Liver (tissue), 9 donors: ENCODE measurements around the gene ANK3. TPM values are rescaled to one million over a fixed set of nuclear protein-coding genes. Genes with fewer than 3 reads are reported as not detected.
A peak's percentile ranks its signal among the peaks of the same experiment; 100 is the strongest.

Source experiments
- DNase-seq: peaks from one replicate; pipeline ENCODE4 v3.0.0-alpha.2; 2017; ENCODE audit warnings: low spot score
- H3K27ac ChIP-seq, 2 donors: one replicate each; pipeline ENCODE4 v1.7.0; 2013; ENCODE audit warnings: inconsistent platforms in 2 of 2, low read length in 2 of 2, control low read depth in 1 of 2, low read depth in 1 of 2, mild to moderate bottlenecking in 1 of 2
- H3K27me3 ChIP-seq, 4 donors: one replicate each; pipeline versions ENCODE4 v1.6.1 to v1.7.0; 2013; ENCODE audit warnings: low read length in 3 of 4, inconsistent platforms in 1 of 4, mild to moderate bottlenecking in 1 of 4, moderate library complexity in 1 of 4; ENCODE audit not compliant: control insufficient read depth in 4 of 4, insufficient read depth in 4 of 4
- H3K36me3 ChIP-seq, 4 donors: one replicate each; pipeline versions ENCODE4 v1.6.1 to v1.7.0; 2013; ENCODE audit warnings: low read length in 3 of 4, mild to moderate bottlenecking in 3 of 4, low read depth in 1 of 4, moderate library complexity in 1 of 4; ENCODE audit not compliant: control insufficient read depth in 4 of 4, insufficient read depth in 3 of 4
- H3K4me1 ChIP-seq, 4 donors: one replicate each; pipeline versions ENCODE4 v1.6.1 to v1.7.0; 2013; ENCODE audit warnings: low read length in 3 of 4, mild to moderate bottlenecking in 3 of 4, moderate library complexity in 1 of 4; ENCODE audit not compliant: control insufficient read depth in 4 of 4, insufficient read depth in 4 of 4
- H3K4me3 ChIP-seq, 3 donors: one replicate each; pipeline versions ENCODE4 v1.6.1 to v1.7.0; 2013; ENCODE audit warnings: low read length in 3 of 3, control low read depth in 1 of 3, low read depth in 1 of 3, mild to moderate bottlenecking in 1 of 3
- H3K9ac ChIP-seq, 2 donors: one replicate each; pipeline ENCODE4 v1.7.0; 2013; ENCODE audit warnings: low read length in 2 of 2, mild to moderate bottlenecking in 2 of 2, moderate library complexity in 2 of 2, control low read depth in 1 of 2, low read depth in 1 of 2
- H3K9me3 ChIP-seq, 4 donors: one replicate each; pipeline versions ENCODE4 v1.6.1 to v1.7.0; 2013; ENCODE audit warnings: low read length in 3 of 4; ENCODE audit not compliant: control insufficient read depth in 4 of 4
- ATF3 ChIP-seq: IDR thresholded peaks from 2 replicates; pipeline ENCODE4 v1.6.1; 2016; ENCODE audit warnings: antibody characterized with exemption
- CTCF ChIP-seq: fragments of 150-350 bp; IDR thresholded peaks from 2 replicates; pipeline ENCODE4 v1.5.1; 2017; ENCODE audit warnings: improper control_type of control experiment, low read depth, low read length; ENCODE audit not compliant: missing input control
- EGR1 ChIP-seq, 2 donors: IDR thresholded peaks; 2 replicates each; pipeline ENCODE4 v1.6.1; 2016 to 2018; ENCODE audit warnings: antibody characterized with exemption in 2 of 2, low read depth in 2 of 2
- FOXA1 ChIP-seq: IDR thresholded peaks from 2 replicates; pipeline ENCODE4 v1.6.1; 2016; ENCODE audit warnings: antibody characterized with exemption
- FOXA2 ChIP-seq: IDR thresholded peaks from 2 replicates; pipeline ENCODE4 v1.6.1; 2016; ENCODE audit warnings: antibody characterized with exemption
- GABPA ChIP-seq, 2 donors: IDR thresholded peaks in 1 of 2; conservative IDR thresholded peaks in 1 of 2; 2 replicates each; pipeline ENCODE4 v1.6.1; 2016; ENCODE audit warnings: antibody characterized with exemption in 2 of 2, mild to moderate bottlenecking in 1 of 2, moderate library complexity in 1 of 2
- HNF4A ChIP-seq, 2 donors: conservative IDR thresholded peaks; 2 replicates each; pipeline ENCODE4 v1.6.1; 2016; ENCODE audit warnings: antibody characterized with exemption in 2 of 2, mild to moderate bottlenecking in 2 of 2
- JUND ChIP-seq, 2 donors: IDR thresholded peaks; 2 replicates each; pipeline ENCODE4 v1.6.1; 2016; ENCODE audit warnings: antibody characterized with exemption in 2 of 2
- RAD21 ChIP-seq, 2 donors: IDR thresholded peaks; 2 replicates each; pipeline ENCODE4 v1.6.1; 2016; ENCODE audit warnings: antibody characterized with exemption in 2 of 2, mild to moderate bottlenecking in 2 of 2
- REST ChIP-seq: IDR thresholded peaks from 2 replicates; pipeline ENCODE4 v1.6.1; 2016; ENCODE audit warnings: antibody characterized with exemption, mild to moderate bottlenecking
- SP1 ChIP-seq: IDR thresholded peaks from 2 replicates; pipeline ENCODE4 v1.6.1; 2018; ENCODE audit warnings: antibody characterized with exemption, mild to moderate bottlenecking
- TAF1 ChIP-seq: conservative IDR thresholded peaks from 2 replicates; pipeline ENCODE4 v1.6.1; 2016; ENCODE audit warnings: antibody characterized with exemption, mild to moderate bottlenecking
- YY1 ChIP-seq: IDR thresholded peaks from 2 replicates; pipeline ENCODE4 v1.6.1; 2016; ENCODE audit warnings: antibody characterized with exemption, mild to moderate bottlenecking
- WGBS: extraction: QIAGEN DNeasy Blood & Tissue Kit; methylation state at CpG from one replicate; pipeline ENCODE4 v1.1.7; 2013; 5-methylcytosine and 5-hydroxymethylcytosine counted together
- polyA plus RNA-seq, 2 donors: library from polyadenylated mRNA; stranded (reverse) in 1 of 2; unstranded in 1 of 2; fragments of 200-250 nt in 1 of 2; fragments of >200 nt in 1 of 2; fragmentation: Nextera tagmentation in 1 of 2; extraction: Ambion mirVana in 1 of 2; gene quantifications; one replicate each; pipeline versions ENCODE4 v1.2.1 to v1.2.3, GENCODE V29; 2013 to 2015
- total RNA-seq, 2 donors: library from RNA; depleted of rRNA; stranded (reverse); fragments of >200 nt; gene quantifications; one replicate each; pipeline ENCODE4 v1.2.3, GENCODE V29; 2014
- donor health status: healthy.
- donor health status: healthy.
- donor health status: healthy.
- donor health status: healthy.
- donor health status: healthy.

The ANK3 gene
- total and polyA plus RNA-seq, 4 donors: 5.7 to 30.0 (median 9.7) TPM

GRCh38 chr10:60367431-60367830, 22.2 kb downstream of the ANK3 start:
- peak overlapping the region in 1 of 2 donors; percentile 41 for H3K27ac ChIP-seq
- H3K4me1 ChIP-seq: no peaks in the 10 kb centered on the region
- H3K9me3 ChIP-seq: no peaks in the 10 kb centered on the region
- no peaks in the 10 kb centered on the region for H3K27me3 ChIP-seq
- TF ChIP-seq EGR1 (IDR thresholded peaks at IDR 0.05; ENCODE audit: low read depth in 2 of 2) (no peak), REST (no peak), FOXA1 (no peak), SP1 (no peak), ATF3 (no peak), YY1 (no peak), GABPA (IDR thresholded peaks at IDR 0.05 in 1 of 2, conservative IDR thresholded peaks at IDR 0.05 in 1 of 2) (no peak), FOXA2 (no peak)
- no peak overlapping the region for H3K9ac ChIP-seq
- 65% methylated on average over 2 of the region's 2 CpGs for WGBS
- H3K4me3 ChIP-seq: no peak overlapping the region
- no peak for DNase-seq
- no peaks in the 10 kb centered on the region for H3K36me3 ChIP-seq

GRCh38 chr10:60367024-60367423, 22.7 kb downstream of the ANK3 start:
- H3K4me3 ChIP-seq: no peak overlapping the region
- 85% methylated on average over 4 of the region's 4 CpGs for WGBS
- H3K27me3 ChIP-seq: no peaks in the 10 kb centered on the region
- peak overlapping the region in 1 of 2 donors; percentile 41 for H3K27ac ChIP-seq
- no peaks in the 10 kb centered on the region for H3K9me3 ChIP-seq
- no peaks in the 10 kb centered on the region for H3K4me1 ChIP-seq
- no peaks in the 10 kb centered on the region for H3K36me3 ChIP-seq
- no peak for DNase-seq
- TF ChIP-seq HNF4A (conservative IDR thresholded peaks at IDR 0.05) (no peak), YY1 (no peak), TAF1 (no peak), JUND (IDR thresholded peaks at IDR 0.05) (no peak), CTCF (no peak), REST (no peak), SP1 (no peak), EGR1 (IDR thresholded peaks at IDR 0.05; ENCODE audit: low read depth in 2 of 2) (no peak), GABPA (IDR thresholded peaks at IDR 0.05 in 1 of 2, conservative IDR thresholded peaks at IDR 0.05 in 1 of 2) (no peak), RAD21 (IDR thresholded peaks at IDR 0.05) (no peak)
- no peak overlapping the region for H3K9ac ChIP-seq
